GM19099 (cell line): ENCODE results near the gene RBM42.

ENCODE experiments used
- POLR2A ChIP-seq: IDR thresholded peaks from 3 replicates; pipeline ENCODE4 v1.6.1; 2011; ENCODE audit warnings: low read depth; ENCODE audit not compliant: insufficient read length; ENCODE audit errors: extremely low read depth

The RBM42 gene

DNA sequence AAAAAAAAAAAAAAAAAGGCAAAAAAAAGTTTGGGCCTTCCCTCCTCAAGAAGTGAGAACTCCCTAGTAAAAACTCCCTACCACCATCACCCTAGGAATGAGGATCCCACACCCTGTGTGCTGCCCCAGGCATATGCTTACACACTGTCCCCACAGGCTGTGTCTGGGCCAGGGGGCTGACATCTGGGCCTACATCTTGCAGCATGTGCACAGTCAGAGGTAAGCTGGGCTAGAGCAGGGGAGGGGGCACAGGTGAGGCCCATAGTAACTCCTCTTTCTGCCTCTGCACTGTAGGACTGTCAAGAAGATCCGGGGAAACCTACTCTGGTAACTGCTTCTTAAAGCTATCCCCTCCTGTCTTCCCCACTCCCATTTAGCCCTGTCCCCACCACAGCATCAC lies 15.3 kb upstream of the RBM42 start:
- no peak for TF ChIP-seq POLR2A

DNA sequence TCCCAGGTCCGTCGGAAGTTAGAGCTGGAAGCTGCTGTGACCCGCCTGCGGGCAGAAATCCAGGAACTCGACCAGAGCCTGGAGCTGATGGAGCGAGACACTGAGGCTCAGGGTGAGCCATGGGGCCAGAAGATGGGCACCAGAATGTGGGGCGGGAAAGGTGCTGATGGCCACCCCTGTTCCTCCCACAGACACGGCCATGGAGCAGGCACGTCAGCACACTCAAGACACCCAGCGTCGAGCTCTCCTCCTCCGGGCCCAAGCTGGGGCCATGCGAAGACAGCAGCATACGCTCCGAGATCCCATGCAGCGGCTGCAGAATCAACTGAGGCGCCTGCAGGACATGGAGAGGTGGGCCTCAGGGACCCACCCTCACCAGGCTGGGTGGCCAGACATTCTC lies 13.8 kb upstream of the RBM42 start:
- TF ChIP-seq POLR2A = no peak

DNA sequence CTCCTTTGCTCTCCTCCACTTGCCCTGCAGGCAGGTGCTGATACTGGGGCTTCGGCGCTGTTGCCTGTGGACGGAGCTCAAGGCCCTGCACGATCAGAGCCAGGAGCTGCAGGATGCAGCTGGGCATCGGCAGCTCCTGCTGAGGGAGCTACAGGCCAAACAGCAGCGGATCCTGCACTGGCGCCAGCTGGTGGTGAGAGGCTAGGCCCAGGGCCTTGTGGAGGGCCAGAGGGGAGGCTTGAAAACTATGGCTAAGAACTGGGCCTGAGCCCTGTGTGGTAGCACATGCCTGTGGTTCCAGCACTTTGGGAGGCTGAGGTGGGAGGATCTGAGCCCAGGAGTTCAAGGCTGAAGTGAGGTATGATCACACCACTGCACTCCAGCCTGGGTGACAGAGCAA lies 10.0 kb upstream of the RBM42 start:
- no peak for TF ChIP-seq POLR2A

DNA sequence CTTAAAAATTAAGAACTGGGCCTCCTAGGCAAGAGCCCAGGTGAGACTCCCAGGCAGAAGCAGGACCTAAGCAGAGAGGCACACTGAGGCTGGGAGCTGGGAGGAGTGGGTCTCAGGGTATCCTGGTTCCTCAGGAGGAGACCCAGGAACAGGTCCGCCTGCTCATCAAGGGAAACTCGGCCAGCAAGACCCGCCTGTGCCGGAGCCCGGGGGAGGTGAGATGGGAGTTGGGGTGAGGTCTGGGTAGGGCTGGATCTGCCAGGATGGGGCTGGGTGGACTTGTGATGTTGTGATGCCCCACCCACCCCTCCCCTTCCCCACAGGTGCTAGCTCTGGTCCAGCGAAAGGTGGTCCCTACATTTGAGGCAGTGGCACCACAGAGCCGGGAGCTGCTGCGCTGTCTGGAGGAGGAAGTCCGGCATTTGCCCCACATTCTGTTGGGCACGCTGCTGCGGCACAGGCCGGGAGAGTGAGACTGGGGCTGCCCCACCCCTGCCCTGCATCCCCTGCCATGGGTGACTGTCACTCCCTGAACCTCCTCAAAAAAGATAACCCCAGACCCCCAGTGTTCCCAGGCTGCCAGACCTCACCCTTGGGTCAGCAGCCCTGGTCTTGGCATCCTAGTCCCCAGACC lies 9.4 kb upstream of the RBM42 start:
- no peak for TF ChIP-seq POLR2A

DNA sequence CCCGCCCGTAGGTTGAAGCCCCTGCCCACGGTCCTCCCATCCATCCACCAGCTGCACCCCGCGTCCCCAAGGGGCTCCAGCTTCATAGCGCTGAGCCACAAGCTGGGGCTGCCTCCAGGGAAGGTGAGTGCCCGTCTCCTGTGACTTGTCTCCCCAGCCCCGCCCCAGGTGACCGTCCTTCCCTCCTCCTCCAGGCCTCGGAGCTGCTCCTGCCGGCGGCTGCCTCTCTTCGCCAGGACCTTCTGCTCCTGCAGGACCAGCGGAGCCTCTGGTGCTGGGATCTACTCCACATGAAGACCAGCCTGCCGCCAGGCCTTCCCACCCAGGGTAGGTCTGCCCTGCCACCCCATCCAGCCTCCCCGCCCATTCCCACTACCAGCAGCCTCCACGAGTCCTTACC lies 8.8 kb upstream of the RBM42 start:
- no peak for TF ChIP-seq POLR2A

DNA sequence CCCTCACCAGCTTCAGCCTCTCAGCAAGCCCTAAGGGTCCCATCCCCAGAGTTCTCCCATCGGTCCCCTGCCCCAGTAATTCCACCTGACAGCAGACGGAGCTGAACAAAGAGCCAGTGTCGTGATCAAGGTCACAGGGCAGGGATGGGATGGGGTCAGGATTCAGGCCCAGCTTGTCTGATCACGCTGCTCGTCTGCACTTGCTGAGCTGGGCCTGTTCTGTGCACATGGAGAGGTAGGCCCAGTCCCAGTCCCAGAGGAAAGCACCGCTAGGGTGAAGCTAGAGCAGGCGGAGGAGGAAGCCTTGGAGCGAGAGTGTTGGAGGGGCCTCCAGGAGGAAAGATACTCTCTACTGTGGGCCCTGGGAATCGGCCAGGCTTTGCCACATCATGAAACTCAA lies 7.1 kb upstream of the RBM42 start:
- no peak for TF ChIP-seq POLR2A

DNA sequence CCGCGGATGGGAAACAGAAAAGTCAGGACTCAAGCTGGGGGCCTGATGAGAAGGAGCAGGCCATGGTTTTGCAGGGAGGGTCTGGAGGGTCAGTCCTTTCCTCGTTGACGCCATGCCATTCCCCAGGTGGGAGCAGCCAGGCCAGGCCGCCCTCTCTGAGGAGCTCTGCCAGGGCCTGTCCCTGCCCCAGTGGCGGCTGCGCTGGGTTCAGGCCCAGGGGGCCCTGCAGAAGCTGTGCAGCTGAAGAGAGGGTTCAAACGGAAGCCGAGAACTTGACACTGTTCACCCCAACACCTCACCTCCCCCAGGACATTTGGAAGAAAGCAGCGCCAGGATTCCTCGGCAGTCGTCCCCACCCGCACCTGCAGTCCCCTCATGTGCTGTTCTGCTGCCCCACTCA lies 6.1 kb upstream of the RBM42 start:
- no peak for TF ChIP-seq POLR2A

DNA sequence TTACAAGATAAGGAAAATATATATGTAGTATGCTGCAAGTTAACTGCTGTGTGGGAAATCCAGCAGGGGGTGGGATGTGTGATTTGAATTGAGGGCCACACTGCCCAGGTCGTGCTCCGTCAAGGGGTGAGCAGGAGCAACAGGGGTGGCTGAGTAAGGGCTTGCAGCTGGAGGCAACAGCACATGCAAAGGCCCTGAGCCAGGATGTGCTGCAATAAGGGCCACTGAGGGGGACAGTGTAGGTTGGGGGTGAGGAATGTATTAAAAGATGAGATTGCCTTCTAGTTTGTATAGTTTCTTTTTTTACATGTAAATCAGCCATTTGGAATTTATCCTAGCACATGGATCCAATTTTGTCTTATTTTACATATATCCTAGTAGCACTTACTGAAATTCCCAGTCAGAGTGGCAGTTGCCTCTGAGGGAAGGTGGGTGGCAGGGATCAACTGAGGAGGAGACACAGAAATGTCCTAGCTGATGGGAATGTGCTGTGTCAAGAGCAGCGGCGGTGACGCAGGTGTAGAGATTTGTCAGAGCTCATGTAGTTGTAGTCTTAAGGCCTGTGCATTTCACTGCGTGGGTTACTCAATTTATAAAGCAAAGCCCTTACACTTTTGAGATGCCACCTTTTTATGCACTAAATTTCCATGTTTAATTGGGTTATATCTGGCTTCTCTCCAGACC lies 5.4 kb upstream of the RBM42 start:
- TF ChIP-seq POLR2A = no peak

DNA sequence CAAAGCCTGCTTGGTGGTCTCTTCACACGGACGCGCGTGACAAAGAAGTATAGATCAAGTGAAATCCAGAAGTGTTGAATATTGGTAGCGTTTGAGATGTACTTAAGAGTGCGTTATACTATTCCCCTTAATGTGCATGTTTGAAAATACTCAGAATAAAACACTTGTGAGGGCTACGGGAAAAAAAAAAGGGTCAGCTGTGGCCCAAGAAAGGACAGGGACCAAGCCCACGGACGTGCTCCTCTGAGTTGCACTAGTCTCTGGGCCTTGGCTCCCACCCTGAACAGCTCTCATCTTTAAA lies 622 bp upstream of the RBM42 start:
- TF ChIP-seq POLR2A = no peak

DNA sequence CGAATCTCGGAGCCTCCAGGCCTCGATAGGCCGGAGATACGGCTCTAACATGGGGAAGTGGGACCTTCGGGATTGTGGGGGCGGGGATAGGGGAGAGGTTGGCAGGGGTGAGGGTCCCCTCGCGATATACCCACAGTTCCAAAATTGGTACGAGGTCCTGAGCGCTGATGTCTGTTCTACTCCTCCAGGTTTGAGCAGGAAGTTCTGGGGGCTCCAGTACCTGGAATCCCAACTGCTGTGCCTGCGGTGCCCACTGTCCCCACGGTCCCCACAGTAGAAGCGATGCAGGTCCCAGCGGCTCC lies 447 bp downstream of the RBM42 start:
- TF ChIP-seq POLR2A = no peak

DNA sequence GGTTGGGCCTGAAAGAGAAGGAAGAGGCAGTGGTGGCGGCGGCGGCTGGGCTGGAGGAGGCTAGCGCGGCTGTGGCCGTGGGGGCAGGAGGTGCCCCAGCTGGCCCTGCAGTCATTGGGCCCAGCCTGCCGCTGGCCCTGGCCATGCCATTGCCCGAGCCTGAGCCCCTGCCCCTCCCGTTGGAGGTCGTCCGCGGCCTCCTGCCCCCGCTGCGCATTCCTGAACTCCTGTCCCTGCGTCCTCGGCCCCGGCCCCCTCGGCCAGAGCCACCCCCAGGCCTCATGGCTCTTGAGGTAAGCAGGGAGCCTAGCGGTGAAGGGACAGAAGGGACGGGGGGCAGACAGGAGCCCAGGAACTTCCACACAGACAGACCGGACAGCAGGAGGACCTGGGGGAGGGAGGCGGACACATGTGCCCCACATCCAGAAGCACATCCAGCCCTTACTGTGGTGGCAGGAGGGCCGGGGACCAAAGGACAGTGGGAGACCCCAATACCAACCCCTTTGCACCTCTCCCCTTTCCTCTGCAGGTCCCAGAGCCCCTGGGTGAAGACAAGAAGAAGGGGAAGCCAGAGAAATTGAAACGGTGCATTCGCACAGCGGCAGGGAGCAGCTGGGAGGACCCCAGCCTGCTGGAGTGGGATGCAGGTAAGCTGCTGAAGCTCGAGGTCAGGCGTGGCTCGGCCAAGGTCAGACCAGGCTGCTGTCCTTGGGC lies 5.0 kb downstream of the RBM42 start:
- no peak for TF ChIP-seq POLR2A

DNA sequence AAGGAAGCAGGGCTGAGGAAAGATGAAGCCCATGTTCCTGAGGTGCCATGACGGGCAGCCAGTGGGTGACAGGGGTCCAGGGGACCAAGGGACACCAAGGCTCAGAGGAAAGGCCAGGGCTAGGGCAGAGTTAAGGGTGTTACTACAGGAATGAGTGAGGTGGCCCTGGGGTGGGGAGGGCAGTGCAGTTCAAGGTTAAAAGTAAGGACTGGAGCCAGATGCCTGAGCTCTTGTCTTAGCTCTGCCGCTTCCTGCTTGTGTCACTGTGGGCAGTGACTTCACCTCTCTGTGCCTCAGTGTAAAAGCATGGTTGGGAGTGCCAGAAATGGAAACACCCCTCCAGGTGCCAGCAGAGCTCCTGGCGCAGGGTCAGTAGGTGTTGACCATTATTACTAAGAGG lies 7.8 kb downstream of the RBM42 start:
- no peak for TF ChIP-seq POLR2A

DNA sequence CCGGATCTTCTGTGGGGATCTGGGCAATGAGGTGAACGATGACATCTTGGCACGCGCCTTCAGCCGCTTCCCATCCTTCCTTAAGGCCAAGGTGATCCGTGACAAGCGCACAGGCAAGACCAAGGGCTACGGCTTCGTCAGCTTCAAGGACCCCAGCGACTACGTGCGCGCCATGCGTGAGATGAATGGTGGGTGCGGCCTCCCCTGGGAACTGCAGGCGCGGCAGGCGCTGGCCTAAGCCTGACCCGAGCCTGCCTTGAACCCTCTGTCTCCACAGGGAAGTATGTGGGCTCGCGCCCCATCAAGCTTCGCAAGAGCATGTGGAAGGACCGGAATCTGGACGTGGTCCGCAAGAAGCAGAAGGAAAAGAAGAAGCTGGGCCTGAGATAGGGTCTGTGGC lies 8.3 kb downstream of the RBM42 start:
- no peak for TF ChIP-seq POLR2A

DNA sequence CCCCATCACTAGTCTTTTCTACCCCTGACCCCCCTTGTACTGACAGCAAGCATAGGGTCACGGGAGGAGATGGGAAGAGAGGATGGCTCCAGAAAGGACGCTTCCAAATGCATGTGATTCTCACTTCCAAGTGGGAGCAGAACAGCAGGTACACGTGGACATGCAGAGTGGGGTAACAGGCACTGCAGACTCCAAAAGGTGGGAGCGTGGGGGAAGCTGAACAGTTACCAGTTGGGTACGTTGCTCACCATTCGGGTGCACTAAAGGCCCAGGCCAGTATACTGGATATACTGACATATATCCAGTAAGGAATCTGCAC lies 10.4 kb downstream of the RBM42 start:
- no peak for TF ChIP-seq POLR2A

DNA sequence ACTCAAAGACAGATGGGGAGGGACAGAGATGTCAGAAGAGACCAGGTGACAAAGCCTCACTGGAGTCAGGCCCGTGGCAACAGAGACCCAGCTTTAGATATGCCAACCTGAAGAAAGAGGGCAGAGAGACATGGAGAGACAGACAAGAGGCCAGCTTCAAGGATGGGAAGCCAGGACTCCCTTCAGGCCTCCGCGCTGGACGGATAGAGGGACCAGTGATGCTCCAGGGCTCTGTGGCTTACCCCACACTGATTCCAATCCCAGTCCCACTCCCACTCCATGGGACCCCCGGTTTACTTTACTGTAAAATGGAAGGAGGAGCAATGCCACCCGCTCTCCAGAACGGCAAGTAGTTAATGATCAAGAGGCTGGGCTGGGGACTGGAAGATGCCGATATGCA lies 11.0 kb downstream of the RBM42 start:
- TF ChIP-seq POLR2A = no peak

DNA sequence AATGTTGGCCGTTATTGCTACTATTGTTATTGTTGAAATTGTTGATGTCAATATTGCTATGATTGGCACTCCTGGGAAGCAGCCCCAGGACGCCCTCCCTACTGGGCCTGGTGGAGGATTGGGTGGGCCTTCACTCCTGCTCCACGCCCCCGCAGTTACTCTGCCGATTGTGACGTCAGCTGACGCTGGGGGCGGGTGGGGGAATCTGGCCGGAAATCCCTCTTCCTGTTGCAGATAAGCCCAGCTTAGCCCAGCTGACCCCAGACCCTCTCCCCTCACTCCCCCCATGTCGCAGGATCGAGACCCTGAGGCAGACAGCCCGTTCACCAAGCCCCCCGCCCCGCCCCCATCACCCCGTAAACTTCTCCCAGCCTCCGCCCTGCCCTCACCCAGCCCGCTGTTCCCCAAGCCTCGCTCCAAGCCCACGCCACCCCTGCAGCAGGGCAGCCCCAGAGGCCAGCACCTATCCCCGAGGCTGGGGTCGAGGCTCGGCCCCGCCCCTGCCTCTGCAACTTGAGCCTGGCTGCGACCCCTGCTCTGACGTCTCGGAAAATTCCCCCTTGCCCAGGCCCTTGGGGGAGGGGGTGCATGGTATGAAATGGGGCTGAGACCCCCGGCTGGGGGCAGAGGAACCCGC lies 12.8 kb downstream of the RBM42 start, which contains the start of gene ETV2:
Gene ETV2 (plus strand): TSS at position 231 of the 637 bp plus-strand sequence. CDS start 716 bp downstream, outside the sequence.
- no peak for TF ChIP-seq POLR2A

DNA sequence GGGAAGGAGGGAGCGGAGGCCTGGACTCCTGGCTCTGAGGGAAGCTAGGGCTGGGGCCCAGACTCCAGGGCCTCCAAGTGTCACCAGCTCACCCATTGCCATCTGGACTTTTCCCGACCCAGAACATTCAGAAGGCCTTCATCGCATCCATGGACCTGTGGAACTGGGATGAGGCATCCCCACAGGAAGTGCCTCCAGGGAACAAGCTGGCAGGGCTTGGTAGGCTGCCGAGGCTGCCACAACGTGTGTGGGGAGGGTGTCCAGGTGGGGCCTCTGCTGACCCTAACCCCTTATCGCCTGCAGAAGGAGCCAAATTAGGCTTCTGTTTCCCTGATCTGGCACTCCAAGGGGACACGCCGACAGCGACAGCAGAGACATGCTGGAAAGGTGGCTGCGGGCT lies 13.5 kb downstream of the RBM42 start:
- no peak for TF ChIP-seq POLR2A

DNA sequence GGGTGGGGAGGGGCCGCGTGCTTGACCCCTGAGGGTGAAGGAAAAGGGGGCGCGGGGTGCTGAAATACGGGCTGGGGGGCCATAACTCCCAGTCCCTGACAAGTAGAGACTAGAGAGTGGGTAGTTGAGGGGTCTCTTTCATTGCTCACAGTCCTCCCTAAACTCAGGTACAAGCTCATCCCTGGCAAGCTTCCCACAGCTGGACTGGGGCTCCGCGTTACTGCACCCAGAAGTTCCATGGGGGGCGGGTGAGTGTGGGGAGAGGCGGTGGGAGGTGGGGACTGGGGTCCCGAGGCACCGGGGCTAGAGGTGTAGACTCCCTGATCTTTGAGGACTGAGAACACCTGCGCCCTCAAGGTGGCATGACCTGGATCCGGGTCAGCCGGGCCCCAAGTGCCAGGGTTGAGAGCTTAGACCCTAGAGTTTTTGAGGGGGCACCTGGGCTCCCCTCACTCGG lies 14.0 kb downstream of the RBM42 start:
- TF ChIP-seq POLR2A = no peak
